HepG2 (cell line): Measurements from ENCODE around the gene ICE2. TPM values are rescaled to one million over a fixed set of nuclear protein-coding genes. Genes with fewer than 3 reads are reported as not detected.

Experiments used
- ARNTL ChIP-seq: sonication (generic); formaldehyde crosslinking; IDR thresholded peaks from 2 replicates; pipeline ENCODE4 v1.4.0; 2020; ENCODE audit warnings: mild to moderate bottlenecking, missing genetic modification reagents
- CERS6 ChIP-seq: sonication (generic); formaldehyde crosslinking; IDR thresholded peaks from 2 replicates; pipeline ENCODE4 v1.5.0; 2020; ENCODE audit warnings: missing genetic modification reagents
- CHCHD3 ChIP-seq: sonication (generic); formaldehyde crosslinking; IDR thresholded peaks from 2 replicates; pipeline ENCODE4 v1.8.0; 2022; ENCODE audit warnings: mild to moderate bottlenecking, missing genetic modification reagents, moderate library complexity
- ELF1 ChIP-seq: sonication (generic); formaldehyde crosslinking; IDR thresholded peaks from 2 replicates; pipeline ENCODE4 v1.4.0; 2020; ENCODE audit warnings: missing genetic modification reagents
- FOSL1 ChIP-seq: sonication (generic); formaldehyde crosslinking; IDR thresholded peaks from 2 replicates; pipeline ENCODE4 v1.9.0; 2021; ENCODE audit warnings: missing genetic modification reagents, borderline replicate concordance
- HMGA1 ChIP-seq: sonication (generic); formaldehyde crosslinking; conservative IDR thresholded peaks from 2 replicates; pipeline ENCODE4 v1.4.0; 2020; ENCODE audit warnings: missing genetic modification reagents
- KDM5A ChIP-seq: fragments of 200-600 bp; sonication (generic); IDR thresholded peaks from 2 replicates; pipeline ENCODE4 v1.7.0; 2018; ENCODE audit warnings: antibody characterized with exemption, mild to moderate bottlenecking, low read length, borderline replicate concordance
- KMT2A ChIP-seq: sonication (generic); formaldehyde crosslinking; IDR thresholded peaks from 2 replicates; pipeline ENCODE4 v1.4.0; 2020; ENCODE audit warnings: missing genetic modification reagents
- NBN ChIP-seq: fragments of 450-650 bp; conservative IDR thresholded peaks from 2 replicates; pipeline ENCODE4 v1.6.1; 2017
- NFKB2 ChIP-seq: sonication (generic); formaldehyde crosslinking; IDR thresholded peaks from 2 replicates; pipeline ENCODE4 v1.4.0; 2020; ENCODE audit warnings: missing genetic modification reagents, borderline replicate concordance
- NRL ChIP-seq: sonication (generic); formaldehyde crosslinking; IDR thresholded peaks from 2 replicates; pipeline ENCODE4 v1.5.0; 2020; ENCODE audit warnings: missing genetic modification reagents, mild to moderate bottlenecking, moderate library complexity, borderline replicate concordance
- PHF5A ChIP-seq: IDR thresholded peaks from one replicate; pipeline ENCODE4 v1.6.1; 2018; ENCODE audit warnings: low read depth, missing genetic modification reagents; ENCODE audit not compliant: unreplicated experiment
- PRPF4 ChIP-seq: fragments of 200-400 bp; formaldehyde crosslinking; IDR thresholded peaks from 2 replicates; pipeline ENCODE4 v1.6.1; 2016; ENCODE audit warnings: low read length, low read depth; ENCODE audit not compliant: poor library complexity, severe bottlenecking
- TFDP2 ChIP-seq: sonication (generic); formaldehyde crosslinking; IDR thresholded peaks from 2 replicates; pipeline ENCODE4 v1.4.0; 2020; ENCODE audit warnings: missing genetic modification reagents
- ZHX1 ChIP-seq: sonication (generic); formaldehyde crosslinking; IDR thresholded peaks from 2 replicates; pipeline ENCODE4 v1.8.1; 2022; ENCODE audit warnings: low read depth, mild to moderate bottlenecking, missing genetic modification reagents
- ZKSCAN1 ChIP-seq: fragments of 150-350 bp; IDR thresholded peaks from 2 replicates; pipeline ENCODE4 v1.6.1; 2014; ENCODE audit warnings: low read length
- ZNF121 ChIP-seq: sonication (generic); formaldehyde crosslinking; IDR thresholded peaks from 2 replicates; pipeline ENCODE4 v1.5.0; 2020; ENCODE audit warnings: mild to moderate bottlenecking, missing genetic modification reagents
- ZNF251 ChIP-seq: sonication (generic); formaldehyde crosslinking; IDR thresholded peaks from 2 replicates; pipeline ENCODE4 v1.9.0; 2021; ENCODE audit warnings: mild to moderate bottlenecking, missing genetic modification reagents
- ZNF576 ChIP-seq: sonication (generic); formaldehyde crosslinking; IDR thresholded peaks from 2 replicates; pipeline ENCODE4 v1.4.0; 2020; ENCODE audit warnings: mild to moderate bottlenecking, missing genetic modification reagents
- ZNF589 ChIP-seq: sonication (generic); formaldehyde crosslinking; conservative IDR thresholded peaks from 2 replicates; pipeline ENCODE4 v1.8.0; 2022; ENCODE audit warnings: mild to moderate bottlenecking, moderate library complexity, missing genetic modification reagents
- ZNF629 ChIP-seq: sonication (generic); formaldehyde crosslinking; conservative IDR thresholded peaks from 2 replicates; pipeline ENCODE4 v1.5.0; 2020; ENCODE audit warnings: missing genetic modification reagents
- ZNF75D ChIP-seq: sonication (generic); formaldehyde crosslinking; IDR thresholded peaks from 2 replicates; pipeline ENCODE4 v1.8.1; 2023; ENCODE audit warnings: missing genetic modification reagents, mild to moderate bottlenecking, borderline replicate concordance
- ZUFSP ChIP-seq: sonication (generic); formaldehyde crosslinking; IDR thresholded peaks from 2 replicates; pipeline ENCODE4 v1.9.0; 2021; ENCODE audit warnings: missing genetic modification reagents, mild to moderate bottlenecking, borderline replicate concordance
- polyA plus RNA-seq, 8 experiments: library from polyadenylated mRNA; depleted of rRNA in 3 of 8; stranded (reverse) in 7 of 8; unstranded in 1 of 8; fragments of >200 nt; fragmentation: Illumina TruSeq in 4 of 8; extraction: Trizol in 4 of 8; gene quantifications; 2 replicates each; pipeline versions ENCODE4 v1.2.1 to v1.2.3, GENCODE V29; 2011 to 2016; ENCODE audit warnings: low read depth in 4 of 8, missing spikeins in 1 of 8, mixed read lengths in 1 of 8; ENCODE audit not compliant: insufficient read depth in 1 of 8
- total RNA-seq, 5 experiments: library from RNA; depleted of rRNA; stranded (reverse); fragments of >200 nt; fragmentation: Illumina TruSeq; extraction: Trizol; gene quantifications; 2 replicates each; pipeline ENCODE4 v1.2.3, GENCODE V29; 2016; ENCODE audit warnings: low read depth in 1 of 5

ICE2 gene
- total and polyA plus RNA-seq, 2 of the 13 experiments (the other 11 are each of a cell fraction or from before 2014, with no cell fraction given) = 24.8 to 26.4 TPM

- TF ChIP-seq TFDP2 (peak; percentile 52), ARNTL (CRISPR knock-in tag) (no peak), ZHX1 (CRISPR knock-in tag) (peak; percentile 56; the same call in 1 of the 2 replicates), NFKB2 (CRISPR knock-in tag) (no peak), KDM5A (no peak), ZNF121 (CRISPR knock-in tag) (0 out of 2 replicates have a peak, but pooled peaks have one; percentile 13), ZKSCAN1 (no peak), ZNF576 (CRISPR knock-in tag) (no peak), FOSL1 (CRISPR knock-in tag) (peak; percentile 53; the same call in 1 of the 2 replicates), ZNF589 (CRISPR knock-in tag) (0 out of 2 replicates have a peak, but pooled peaks have one; percentile 63), ZNF251 (CRISPR knock-in tag) (no peak), KMT2A (CRISPR knock-in tag) (peak; percentile 62; the same call in 1 of the 2 replicates), ELF1 (CRISPR knock-in tag) (peak; percentile 24; the same call in 1 of the 2 replicates), CERS6 (no peak), CHCHD3 (CRISPR knock-in tag) (no peak), HMGA1 (CRISPR knock-in tag) (no peak), ZUFSP (CRISPR knock-in tag) (no peak), PHF5A (CRISPR knock-in tag) (peak; percentile 90), NRL (CRISPR knock-in tag) (no peak), PRPF4 (no peak), NBN (no peak), ZNF629 (CRISPR knock-in tag) (0 out of 2 replicates have a peak, but pooled peaks have one; percentile 16), ZNF75D (no peak)
These were observed 85.8 kb downstream of the ICE2 start (continued) for GRCh38 chr15:60392986-60393790.
